Prostate gland (tissue), 2 donors: ENCODE results near the gene WDR64. TPM values are rescaled to one million over a fixed set of nuclear protein-coding genes. Genes with fewer than 3 reads are reported as not detected.

Source experiments
- DNase-seq: peaks from one replicate; pipeline ENCODE4 v3.0.0-alpha.2; 2019; ENCODE audit warnings: low spot score
- H3K27ac ChIP-seq, 2 donors: fragments of 200-600 bp; sonication (generic); 2 replicates each; pipeline ENCODE4 v1.5.1; 2017 to 2019
- H3K27me3 ChIP-seq: fragments of 200-600 bp; sonication (generic); replicated peaks from 2 replicates; pipeline ENCODE4 v1.5.1; 2019; ENCODE audit not compliant: insufficient read depth
- H3K36me3 ChIP-seq, 2 donors: fragments of 200-600 bp; sonication (generic); 1 replicate in 1 of 2; 2 replicates in 1 of 2; pipeline versions ENCODE4 v1.5.1 to v1.8.1; 2017 to 2019
- H3K4me1 ChIP-seq: fragments of 200-600 bp; sonication (generic); replicated peaks from 2 replicates; pipeline ENCODE4 v1.5.1; 2019
- H3K4me3 ChIP-seq, 2 donors: fragments of 200-600 bp; sonication (generic); 2 replicates each; pipeline ENCODE4 v1.5.1; 2017 to 2019
- H3K9me3 ChIP-seq: fragments of 200-600 bp; sonication (generic); 2 replicates; pipeline ENCODE4 v1.5.1; 2017
- POLR2A ChIP-seq: fragments of 450-650 bp; IDR thresholded peaks from one replicate; pipeline ENCODE4 v1.6.1; 2016; ENCODE audit warnings: antibody characterized with exemption, mild to moderate bottlenecking
- POLR2AphosphoS5 ChIP-seq: sonication (generic); formaldehyde crosslinking; IDR thresholded peaks from one replicate; pipeline ENCODE4 v1.6.1; 2017; ENCODE audit warnings: antibody characterized with exemption
- WGBS: methylation state at CpG from one replicate; pipeline ENCODE4 v1.1.5; 2018; 5-methylcytosine and 5-hydroxymethylcytosine counted together
- intact Hi-C: fragments of 100-400 bp; cut with DNase I; formaldehyde crosslinking; loops from one replicate; pipeline ENCODE4 v1.14.2; 2022
- total RNA-seq, 2 donors: library from RNA; depleted of rRNA; stranded (reverse); fragments of >200 nt; gene quantifications; one replicate each; pipeline ENCODE4 v1.1.0, GENCODE V29; 2016
- TF ChIP-seq, protein P1 (sequence below), 4 experiments: fragments of 200-600 bp in 2 of 4; fragments of 450-650 bp in 2 of 4; sonication (generic) in 2 of 4; IDR thresholded peaks; 1 replicate in 3 of 4; 2 replicates in 1 of 4; pipeline ENCODE4 v1.5.1; 2016 to 2019; ENCODE audit warnings: antibody characterized with exemption in 4 of 4, mild to moderate bottlenecking in 2 of 4, moderate library complexity in 2 of 4

WDR64 gene
- total RNA-seq, 2 donors from 2014 or later, result 0.91 TPM; not detected in 1

DNA sequence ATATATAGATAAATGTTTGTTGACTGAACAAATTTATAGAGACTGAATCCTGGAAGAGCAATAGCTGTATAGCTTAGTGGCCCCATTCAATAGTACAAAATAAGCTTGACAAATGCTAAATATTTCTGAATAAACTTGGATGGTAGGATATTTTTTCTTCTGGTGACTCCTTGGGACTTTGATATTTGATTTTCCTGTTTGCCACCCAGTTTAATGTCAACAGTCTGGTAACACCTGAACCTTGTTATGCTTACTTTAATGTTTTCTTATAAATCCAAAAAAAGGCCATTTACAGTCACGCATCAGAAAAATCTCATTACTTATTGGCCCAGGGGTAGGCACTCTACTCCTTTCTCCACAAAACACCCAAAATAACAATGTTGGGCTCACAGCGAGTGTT is 30.8 kb downstream of the WDR64 start:
- H3K4me1 ChIP-seq, result no peaks in the 10 kb centered on the region
- H3K27me3 ChIP-seq, result no peaks in the 10 kb centered on the region
- DNase-seq, result no peak
- no peaks in the 10 kb centered on the region for H3K9me3 ChIP-seq
- no peak overlapping the region for H3K27ac ChIP-seq
- H3K4me3 ChIP-seq, result no peak overlapping the region
- TF ChIP-seq POLR2AphosphoS5 (no peak), POLR2A (no peak)
- TF ChIP-seq, protein P1, sequence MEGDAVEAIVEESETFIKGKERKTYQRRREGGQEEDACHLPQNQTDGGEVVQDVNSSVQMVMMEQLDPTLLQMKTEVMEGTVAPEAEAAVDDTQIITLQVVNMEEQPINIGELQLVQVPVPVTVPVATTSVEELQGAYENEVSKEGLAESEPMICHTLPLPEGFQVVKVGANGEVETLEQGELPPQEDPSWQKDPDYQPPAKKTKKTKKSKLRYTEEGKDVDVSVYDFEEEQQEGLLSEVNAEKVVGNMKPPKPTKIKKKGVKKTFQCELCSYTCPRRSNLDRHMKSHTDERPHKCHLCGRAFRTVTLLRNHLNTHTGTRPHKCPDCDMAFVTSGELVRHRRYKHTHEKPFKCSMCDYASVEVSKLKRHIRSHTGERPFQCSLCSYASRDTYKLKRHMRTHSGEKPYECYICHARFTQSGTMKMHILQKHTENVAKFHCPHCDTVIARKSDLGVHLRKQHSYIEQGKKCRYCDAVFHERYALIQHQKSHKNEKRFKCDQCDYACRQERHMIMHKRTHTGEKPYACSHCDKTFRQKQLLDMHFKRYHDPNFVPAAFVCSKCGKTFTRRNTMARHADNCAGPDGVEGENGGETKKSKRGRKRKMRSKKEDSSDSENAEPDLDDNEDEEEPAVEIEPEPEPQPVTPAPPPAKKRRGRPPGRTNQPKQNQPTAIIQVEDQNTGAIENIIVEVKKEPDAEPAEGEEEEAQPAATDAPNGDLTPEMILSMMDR (IDR thresholded peaks at IDR 0.05), result no peak
- intact Hi-C loops, result loop anchor here (10.0 kb wide), 1 partner anchor 98 kb away; no protein-coding TSS in a partner anchor
- 86% methylated on average over 2 of the region's 2 CpGs for WGBS
- no peaks in the 10 kb centered on the region for H3K36me3 ChIP-seq

- Histone ChIP-seq H3K4me1 (no peaks in the 10 kb centered on the region), H3K27ac (no peak overlapping the region), H3K9me3 (no peaks in the 10 kb centered on the region), H3K36me3 (no peaks in the 10 kb centered on the region), H3K4me3 (no peak overlapping the region), H3K27me3 (no peaks in the 10 kb centered on the region)
- 90% methylated on average over 1 of the region's 1 CpG for WGBS
- TF ChIP-seq POLR2AphosphoS5 (no peak), POLR2A (no peak)
- TF ChIP-seq, protein P1 (IDR thresholded peaks at IDR 0.05), result no peak
- intact Hi-C loops, result loop anchor here (10.0 kb wide), 1 partner anchor 99 kb away; no protein-coding TSS in a partner anchor
- DNase-seq, result no peak
These were observed 32.0 kb downstream of the WDR64 start for GRCh38 chr1:241684108-241684507.

GRCh38 chr1:241688940-241689368 is 36.9 kb downstream of the WDR64 start:
- intact Hi-C loops, result loop anchor here (10.0 kb wide), 1 partner anchor 104 kb away; no protein-coding TSS in a partner anchor
- Histone ChIP-seq H3K4me1 (no peaks in the 10 kb centered on the region), H3K27me3 (no peaks in the 10 kb centered on the region), H3K4me3 (no peak overlapping the region), H3K27ac (no peak overlapping the region), H3K36me3 (no peaks in the 10 kb centered on the region), H3K9me3 (no peaks in the 10 kb centered on the region)
- 28% methylated on average over 2 of the region's 2 CpGs for WGBS
- DNase-seq, result no peak
- TF ChIP-seq, protein P1 (IDR thresholded peaks at IDR 0.05), result no peak
- no peak for TF ChIP-seq POLR2AphosphoS5
- no peak for TF ChIP-seq POLR2A

DNA sequence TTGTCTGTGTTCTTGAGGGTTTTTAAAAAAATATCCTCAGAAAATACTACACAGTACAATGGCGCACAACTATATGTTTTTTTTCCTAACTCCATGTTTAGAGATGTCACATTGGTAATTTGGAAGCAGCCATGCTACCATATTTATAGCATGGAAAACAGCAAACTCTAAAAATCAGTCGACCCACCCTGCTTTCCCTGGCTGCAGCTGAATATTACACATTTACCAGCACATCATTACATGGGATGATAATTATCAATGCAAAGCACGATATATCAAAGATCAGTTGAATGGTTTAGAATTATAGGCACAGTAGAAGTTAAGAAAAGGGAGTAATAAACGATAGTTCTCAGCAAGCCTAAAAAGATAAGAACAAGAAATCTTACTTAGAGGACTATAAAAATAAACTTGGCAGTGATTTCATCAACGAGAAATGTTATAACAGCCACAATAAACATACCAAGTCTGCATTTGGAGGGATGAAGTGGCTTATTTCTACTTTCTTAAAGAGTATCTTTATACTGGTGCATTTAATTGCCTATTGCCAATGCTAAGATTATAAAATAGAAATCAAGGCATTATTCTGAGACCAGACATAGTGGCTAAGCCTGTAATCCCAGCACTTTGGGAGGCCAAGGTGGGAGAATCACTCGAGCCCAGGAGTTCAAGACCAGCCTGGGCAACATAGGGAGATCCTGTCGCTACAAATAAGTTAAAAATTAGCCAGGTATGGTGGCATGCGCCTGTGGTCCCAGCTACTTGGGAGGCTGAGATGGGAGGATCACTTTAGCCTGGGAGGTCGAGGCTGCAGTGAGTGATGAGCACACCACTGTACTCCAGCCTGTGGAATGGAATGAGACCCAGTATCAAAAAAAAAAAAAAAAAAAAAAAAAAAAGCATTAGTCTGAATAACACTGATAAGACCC is 43.4 kb downstream of the WDR64 start:
- intact Hi-C loops, result no loop called here
- Histone ChIP-seq H3K4me3 (no peak overlapping the region), H3K9me3 (no peaks in the 10 kb centered on the region), H3K27ac (no peak overlapping the region), H3K4me1 (no peaks in the 10 kb centered on the region), H3K27me3 (no peaks in the 10 kb centered on the region), H3K36me3 (no peaks in the 10 kb centered on the region)
- no peak for DNase-seq
- WGBS, result 55% methylated on average over 9 of the region's 9 CpGs
- TF ChIP-seq, protein P1 (IDR thresholded peaks at IDR 0.05), result no peak
- TF ChIP-seq POLR2AphosphoS5 (no peak), POLR2A (no peak)
